Neural progenitor cell (in vitro differentiated cells): ENCODE results near the gene TAAR6.

Experiments used
- CTCF ChIP-seq: fragments of 200-600 bp; sonication (generic); IDR thresholded peaks from 2 replicates; pipeline ENCODE4 v1.5.1; 2017; ENCODE audit warnings: antibody characterized with exemption, mild to moderate bottlenecking
- EZH2 ChIP-seq: fragments of 200-600 bp; sonication (generic); IDR thresholded peaks from 2 replicates; pipeline ENCODE4 v1.6.1; 2017; ENCODE audit warnings: antibody characterized with exemption, mild to moderate bottlenecking, moderate library complexity

DNA sequence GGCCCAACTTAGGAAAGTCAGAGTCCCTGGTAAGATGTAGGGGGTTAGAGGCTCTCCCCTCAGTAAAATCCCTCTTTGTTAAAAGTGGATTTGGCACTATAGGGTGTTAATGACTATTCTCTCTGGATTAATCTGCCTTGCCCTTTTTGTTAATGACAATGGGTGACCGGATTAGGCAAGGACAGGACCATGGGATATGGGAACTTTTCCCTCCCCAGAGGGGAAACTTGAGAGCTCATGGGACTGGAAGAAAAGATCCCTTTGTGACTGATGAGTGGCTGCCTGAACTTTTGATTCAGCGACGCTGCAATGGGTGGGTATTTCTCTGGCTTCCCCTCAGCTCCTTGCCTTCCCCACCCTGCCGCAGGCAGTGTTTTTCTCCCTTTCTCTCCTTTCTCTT is 44.3 kb upstream of the TAAR6 start:
- no peak for TF ChIP-seq CTCF
- TF ChIP-seq EZH2: no peak
